AG08396 (cell line): ENCODE data around the gene PIK3R5.

Experiments
- DNase-seq: peaks from one replicate; pipeline ENCODE4 v3.0.0; 2012; ENCODE audit warnings: low spot score, mixed read lengths

Gene PIK3R5

GRCh38 chr17:8924595-8924994 is 40.9 kb downstream of the PIK3R5 start:
- no peak for DNase-seq

GRCh38 chr17:8923762-8924161 is 41.7 kb downstream of the PIK3R5 start:
- DNase-seq = no peak

GRCh38 chr17:8922928-8923327 is 42.6 kb downstream of the PIK3R5 start:
- no peak for DNase-seq

- peak; percentile 69 for DNase-seq
Measured at GRCh38 chr17:8922451-8922850, 43.1 kb downstream of the PIK3R5 start.

- no peak for DNase-seq
Measured at GRCh38 chr17:8921147-8921546, 44.4 kb downstream of the PIK3R5 start.

- no peak for DNase-seq
Measured at GRCh38 chr17:8918807-8919465, 46.6 kb downstream of the PIK3R5 start.

GRCh38 chr17:8916466-8916865 is 49.0 kb downstream of the PIK3R5 start:
- no peak for DNase-seq

- DNase-seq = no peak
Measured at GRCh38 chr17:8914554-8914953, 51.0 kb downstream of the PIK3R5 start.

GRCh38 chr17:8913879-8914278 is 51.6 kb downstream of the PIK3R5 start:
- no peak for DNase-seq

GRCh38 chr17:8913091-8913490 is 52.4 kb downstream of the PIK3R5 start:
- no peak for DNase-seq

- DNase-seq = no peak
Measured at GRCh38 chr17:8912084-8912981, 53.2 kb downstream of the PIK3R5 start.

- DNase-seq = no peak
Measured at GRCh38 chr17:8910969-8911604, 54.4 kb downstream of the PIK3R5 start.

GRCh38 chr17:8909586-8910270 is 55.8 kb downstream of the PIK3R5 start:
- no peak for DNase-seq

- DNase-seq = no peak
Measured at GRCh38 chr17:8905331-8905730, 60.2 kb downstream of the PIK3R5 start.

GRCh38 chr17:8904686-8905085 is 60.8 kb downstream of the PIK3R5 start:
- no peak for DNase-seq

- no peak for DNase-seq
Measured at GRCh38 chr17:8904201-8904600, 61.3 kb downstream of the PIK3R5 start.

- no peak for DNase-seq
Measured at GRCh38 chr17:8900626-8901585, 64.6 kb downstream of the PIK3R5 start.

GRCh38 chr17:8900207-8900606 is 65.3 kb downstream of the PIK3R5 start:
- DNase-seq = no peak

GRCh38 chr17:8898636-8899035 is 66.9 kb downstream of the PIK3R5 start:
- DNase-seq = no peak

- DNase-seq = no peak
Measured at GRCh38 chr17:8898126-8898525, 67.4 kb downstream of the PIK3R5 start.
